Measurements from ENCODE around the gene FBXL17. TPM values are rescaled to one million over a fixed set of nuclear protein-coding genes. Genes with fewer than 3 reads are reported as not detected.

FBXL17 gene
- total and polyA plus RNA-seq, 2 of the 13 experiments (the other 11 are each of a cell fraction or from before 2014, with no cell fraction given), result 3.0 to 7.9 TPM

- Histone ChIP-seq H3K9ac (ENCODE audit: insufficient read depth, low read depth, low read length) (no peak overlapping the region), H2AFZ (ENCODE audit: low read length) (no peak overlapping the region), H3K4me2 (ENCODE audit: low read depth, low read length) (no peak overlapping the region), H3K27me3 (ENCODE audit: control insufficient read depth in 1 of 2, insufficient read depth in 2 of 2, low read length in 2 of 2) (peaks cover 0 to 1% of the 10 kb centered on the region in 2 experiments; a peak in 2 of 5 replicates), H3K36me3 (replicated peaks in 1 of 2; ENCODE audit: control insufficient read depth in 1 of 2, insufficient read depth in 2 of 2, low read length in 2 of 2) (no peaks in the 10 kb centered on the region), H3K27ac (ENCODE audit: extremely low read length, insufficient read depth, low read length) (no peak overlapping the region), H4K20me1 (ENCODE audit: insufficient read depth, low read length) (no peaks in the 10 kb centered on the region), H3K4me3 (replicated peaks in 1 of 3; ENCODE audit: insufficient read depth in 1 of 3, low read depth in 2 of 3, low read length in 3 of 3) (no peak overlapping the region), H3K4me1 (ENCODE audit: insufficient read depth, low read length) (no peaks in the 10 kb centered on the region), H3K79me2 (ENCODE audit: insufficient read depth, low read length) (no peaks in the 10 kb centered on the region), H3K9me3 (ENCODE audit: low read length) (no peaks in the 10 kb centered on the region)
- intact Hi-C loops (cut with micrococcal nuclease; ENCODE audit: unreplicated experiment) (no loop called here), in situ Hi-C loops (cut with HindIII; ENCODE audit: extremely low pct_ligation_motif_present, low pct_unique_long_range_greater_than_20kb) (no loop called here)
- BruUV-seq (replicated peaks), result no TSS peak
- CTCF ChIA-PET (ENCODE audit: low intra/inter-chr PET ratio, low total read pairs), result no interaction called here
- POLR2A ChIA-PET, result no interaction called here
- WGBS (ENCODE audit: low lambda C conversion rate), result 3% methylated on average over 2 of the region's 2 CpGs
- FAIRE-seq (no peak), ATAC-seq (no peak), DNase-seq (ENCODE audit: low spot score) (no peak)
- TF ChIP-seq CHD2 (IDR thresholded peaks at IDR 0.05; ENCODE audit: low read depth, low read length) (no peak), HNRNPK (IDR thresholded peaks at IDR 0.05; ENCODE audit: low read depth, low read length, poor library complexity, severe bottlenecking) (no peak), HNF4G (IDR thresholded peaks at IDR 0.05; ENCODE audit: borderline replicate concordance, low read depth, low read length) (no peak), HNF4G (CRISPR knock-in tag; IDR thresholded peaks at IDR 0.05; ENCODE audit: borderline replicate concordance, low read depth) (no peak), BRF2 (CRISPR knock-in tag; IDR thresholded peaks at IDR 0.05) (no peak), ZNF646 (CRISPR knock-in tag; IDR thresholded peaks at IDR 0.05) (no peak), ZNF7 (CRISPR knock-in tag; IDR thresholded peaks at IDR 0.05) (no peak), TBP (CRISPR knock-in tag; IDR thresholded peaks at IDR 0.05) (no peak), ZNF775 (CRISPR knock-in tag; IDR thresholded peaks at IDR 0.05; ENCODE audit: borderline replicate concordance) (no peak), NFE2L1 (CRISPR knock-in tag; IDR thresholded peaks at IDR 0.05; ENCODE audit: borderline replicate concordance) (no peak), PRMT3 (CRISPR knock-in tag; IDR thresholded peaks at IDR 0.05; ENCODE audit: borderline replicate concordance, low read depth) (no peak), ATF4 (CRISPR knock-in tag; IDR thresholded peaks at IDR 0.05) (no peak), CBX1 (IDR thresholded peaks at IDR 0.05; ENCODE audit: low read depth) (no peak), NRL (CRISPR knock-in tag; IDR thresholded peaks at IDR 0.05; ENCODE audit: borderline replicate concordance) (no peak), REPIN1 (CRISPR knock-in tag; IDR thresholded peaks at IDR 0.05; ENCODE audit: borderline replicate concordance, low read depth) (no peak), ZNF121 (CRISPR knock-in tag; IDR thresholded peaks at IDR 0.05) (no peak), NCOA2 (CRISPR knock-in tag; IDR thresholded peaks at IDR 0.05) (no peak), RFX5 (IDR thresholded peaks at IDR 0.05; ENCODE audit: low read depth, low read length) (no peak), HOXA5 (CRISPR knock-in tag; IDR thresholded peaks at IDR 0.05) (no peak)
These were observed 563.9 kb downstream of the FBXL17 start for GRCh38 chr5:107817951-107818350.
